Fibroblast of lung (primary cell): ENCODE data around the gene MKRN2. TPM values are rescaled to one million over a fixed set of nuclear protein-coding genes. Genes with fewer than 3 reads are reported as not detected.
A peak's percentile ranks its signal among the peaks of the same experiment; 100 is the strongest.

Source experiments
- DNase-seq, 2 donors: peaks; one replicate each; pipeline versions ENCODE4 v3.0.0 to v3.0.0-alpha.2; 2010; ENCODE audit warnings: low read depth in 2 of 2
- H2AFZ ChIP-seq: 2 replicates; pipeline ENCODE4 v1.5.1; 2012; ENCODE audit warnings: low read length, control low read depth, inconsistent platforms
- H3K27ac ChIP-seq: 2 replicates; pipeline ENCODE4 v1.5.1; 2011; ENCODE audit warnings: low read length, control low read depth; ENCODE audit not compliant: insufficient read depth
- H3K27me3 ChIP-seq: 2 replicates; pipeline ENCODE4 v1.5.1; 2011; ENCODE audit warnings: mild to moderate bottlenecking, low read length; ENCODE audit not compliant: control insufficient read depth, insufficient read depth
- H3K36me3 ChIP-seq: 2 replicates; pipeline ENCODE4 v1.5.1; 2011; ENCODE audit warnings: low read length; ENCODE audit not compliant: control insufficient read depth, insufficient read depth
- H3K4me1 ChIP-seq: 2 replicates; pipeline ENCODE4 v1.5.1; 2011; ENCODE audit warnings: low read length; ENCODE audit not compliant: control insufficient read depth, insufficient read depth; ENCODE audit errors: extremely low read depth
- H3K4me2 ChIP-seq: 2 replicates; pipeline ENCODE4 v1.5.1; 2011; ENCODE audit warnings: low read length, control low read depth; ENCODE audit not compliant: insufficient read depth; ENCODE audit errors: extremely low read depth
- H3K4me3 ChIP-seq, 4 experiments: fragments of 200-600 bp in 1 of 4; sonication (generic) in 1 of 4; replicated peaks in 1 of 4; 2 replicates each; pipeline ENCODE4 v1.5.1; 2011 to 2016; ENCODE audit warnings: low read length in 4 of 4, low read depth in 3 of 4, mild to moderate bottlenecking in 3 of 4, control low read depth in 2 of 4, inconsistent platforms in 1 of 4, mixed read lengths in 1 of 4; ENCODE audit not compliant: insufficient read depth in 1 of 4; ENCODE audit errors: control extremely low read depth in 1 of 4
- H3K79me2 ChIP-seq: 2 replicates; pipeline ENCODE4 v1.5.1; 2012; ENCODE audit warnings: mild to moderate bottlenecking, low read length, inconsistent platforms; ENCODE audit not compliant: control insufficient read depth, insufficient read depth
- H3K9ac ChIP-seq: 2 replicates; pipeline ENCODE4 v1.5.1; 2011; ENCODE audit warnings: mild to moderate bottlenecking, low read length, control low read depth; ENCODE audit not compliant: insufficient read depth
- H3K9me3 ChIP-seq: 2 replicates; pipeline ENCODE4 v1.5.1; 2012; ENCODE audit warnings: low read depth, low read length; ENCODE audit not compliant: control insufficient read depth, insufficient read depth
- H4K20me1 ChIP-seq: 2 replicates; pipeline ENCODE4 v1.5.1; 2011; ENCODE audit warnings: low read length; ENCODE audit not compliant: control insufficient read depth, insufficient read depth; ENCODE audit errors: extremely low read depth
- CTCF ChIP-seq, 2 donors: IDR thresholded peaks in 1 of 2; conservative IDR thresholded peaks in 1 of 2; 1 replicate in 1 of 2; 2 replicates in 1 of 2; pipeline ENCODE4 v1.5.1; 2011 to 2012; ENCODE audit warnings: low read length in 2 of 2, control low read depth in 1 of 2, inconsistent platforms in 1 of 2, low read depth in 1 of 2, mild to moderate bottlenecking in 1 of 2
- EZH2 ChIP-seq: IDR thresholded peaks from 2 replicates; pipeline ENCODE4 v1.5.1; 2012; ENCODE audit warnings: low read length, control low read depth, mild to moderate bottlenecking; ENCODE audit errors: missing control alignments
- polyA plus RNA-seq, 2 donors: library from polyadenylated mRNA; depleted of rRNA in 1 of 2; stranded (reverse) in 1 of 2; unstranded in 1 of 2; fragments of >200 nt; gene quantifications; 2 replicates each; pipeline ENCODE4 v1.2.1, GENCODE V29; 2011 to 2012; ENCODE audit warnings: missing spikeins in 1 of 2
- total RNA-seq: library from RNA; depleted of rRNA; stranded (reverse); fragments of >200 nt; gene quantifications from 2 replicates; pipeline ENCODE4 v1.2.1, GENCODE V29; 2014

Gene MKRN2
- total and polyA plus RNA-seq, 2 donors (not counting 1 experiment from before 2014, with no cell fraction given): 37.7 to 48.1 TPM

GRCh38 chr3:12627370-12627769 is 70.5 kb downstream of the MKRN2 start:
- Histone ChIP-seq H3K4me1 (peaks cover 5% of the 10 kb centered on the region), H3K9ac (no peak overlapping the region), H3K79me2 (peaks cover 89% of the 10 kb centered on the region), H3K36me3 (peaks cover 2% of the 10 kb centered on the region), H3K27me3 (no peaks in the 10 kb centered on the region), H2AFZ (no peak overlapping the region), H3K4me2 (no peak overlapping the region), H3K9me3 (no peaks in the 10 kb centered on the region), H3K4me3 (no peak overlapping the region), H3K27ac (no peak overlapping the region), H4K20me1 (no peaks in the 10 kb centered on the region)
- TF ChIP-seq EZH2: no peak
- TF ChIP-seq CTCF (conservative IDR thresholded peaks at IDR 0.05 in 1 of 2, IDR thresholded peaks at IDR 0.05 in 1 of 2; ENCODE audit: low read depth in 1 of 2, low read length in 2 of 2): no peak
- DNase-seq: no peak

GRCh38 chr3:12628813-12629212 is 71.9 kb downstream of the MKRN2 start:
- peaks cover 5% of the 10 kb centered on the region for H3K4me1 ChIP-seq
- no peak overlapping the region for H3K9ac ChIP-seq
- H3K4me2 ChIP-seq: no peak overlapping the region
- no peak overlapping the region for H3K27ac ChIP-seq
- DNase-seq: no peak
- H2AFZ ChIP-seq: no peak overlapping the region
- H3K36me3 ChIP-seq: peaks cover 2% of the 10 kb centered on the region
- TF ChIP-seq CTCF (conservative IDR thresholded peaks at IDR 0.05 in 1 of 2, IDR thresholded peaks at IDR 0.05 in 1 of 2; ENCODE audit: low read depth in 1 of 2, low read length in 2 of 2): no peak
- TF ChIP-seq EZH2: no peak
- no peaks in the 10 kb centered on the region for H4K20me1 ChIP-seq
- H3K9me3 ChIP-seq: no peaks in the 10 kb centered on the region
- H3K4me3 ChIP-seq: no peak overlapping the region
- H3K79me2 ChIP-seq: peaks cover 91% of the 10 kb centered on the region
- H3K27me3 ChIP-seq: no peaks in the 10 kb centered on the region

GRCh38 chr3:12629560-12629959 is 72.7 kb downstream of the MKRN2 start:
- Histone ChIP-seq H3K79me2 (peaks cover 91% of the 10 kb centered on the region), H3K27me3 (no peaks in the 10 kb centered on the region), H3K27ac (no peak overlapping the region), H3K4me1 (peaks cover 5% of the 10 kb centered on the region), H2AFZ (no peak overlapping the region), H3K9me3 (no peaks in the 10 kb centered on the region), H3K36me3 (peaks cover 2% of the 10 kb centered on the region), H3K9ac (no peak overlapping the region), H3K4me2 (no peak overlapping the region), H4K20me1 (no peaks in the 10 kb centered on the region), H3K4me3 (no peak overlapping the region)
- TF ChIP-seq CTCF (conservative IDR thresholded peaks at IDR 0.05 in 1 of 2, IDR thresholded peaks at IDR 0.05 in 1 of 2; ENCODE audit: low read depth in 1 of 2, low read length in 2 of 2) (no peak), EZH2 (no peak)
- peak; percentile 40 to 60 for DNase-seq
